H1 (cell line): Measurements from ENCODE around the gene STAP2. TPM values are rescaled to one million over a fixed set of nuclear protein-coding genes. Genes with fewer than 3 reads are reported as not detected.
A peak's percentile ranks its signal among the peaks of the same experiment; 100 is the strongest.

Experiments used
- CTCF ChIA-PET: fragments of 300-600 bp; sonication (Branson Sonifier 250); formaldehyde crosslinking; loops from one replicate; lab custom pipeline; 2021; ENCODE audit not compliant: partially characterized antibody; lab: Charles Lee
- POLR2A ChIA-PET: fragments of 300-600 bp; sonication (Branson Sonifier 250); formaldehyde crosslinking; loops from one replicate; lab custom pipeline; 2021; ENCODE audit warnings: inconsistent platforms; ENCODE audit not compliant: partially characterized antibody; lab: Charles Lee
- DNase-seq, 2 experiments: peaks; one replicate each; pipeline versions ENCODE4 v3.0.0 to v3.0.0-alpha.2; 2010 to 2022; ENCODE audit warnings: low spot score in 2 of 2, low read depth in 1 of 2, mixed read lengths in 1 of 2
- FAIRE-seq: peaks from 2 replicates; lab custom pipeline; 2011; peaks lifted over from hg19 to GRCh38; lab: Jason Lieb, UNC
- H2AFZ ChIP-seq: 2 replicates; pipeline ENCODE4 v1.8.1; 2012; ENCODE audit warnings: low read length, inconsistent platforms
- H2AK5ac ChIP-seq: 2 replicates; pipeline ENCODE4 v1.6.1; 2013; ENCODE audit warnings: low read depth, low read length
- H2BK120ac ChIP-seq: replicated peaks from 2 replicates; pipeline ENCODE3; 2013; ENCODE audit warnings: low read depth, low read length, inconsistent platforms
- H2BK12ac ChIP-seq: 2 replicates; pipeline ENCODE4 v1.6.1; 2013; ENCODE audit warnings: low read depth, low read length
- H2BK15ac ChIP-seq: 2 replicates; pipeline ENCODE4 v1.6.1; 2013; ENCODE audit warnings: low read length
- H2BK20ac ChIP-seq: 2 replicates; pipeline ENCODE4 v1.6.1; 2013; ENCODE audit warnings: low read length
- H2BK5ac ChIP-seq: 2 replicates; pipeline ENCODE4 v1.6.1; 2013; ENCODE audit warnings: low read depth, low read length
- H3K14ac ChIP-seq: 2 replicates; pipeline ENCODE4 v1.6.1; 2013; ENCODE audit warnings: inconsistent platforms; ENCODE audit not compliant: insufficient read length
- H3K18ac ChIP-seq: 2 replicates; pipeline ENCODE4 v1.6.1; 2013; ENCODE audit warnings: low read length; ENCODE audit errors: extremely low read depth
- H3K23ac ChIP-seq: 2 replicates; pipeline ENCODE4 v1.6.1; 2013; ENCODE audit warnings: inconsistent platforms; ENCODE audit not compliant: insufficient read length
- H3K23me2 ChIP-seq: 2 replicates; pipeline ENCODE4 v1.6.1; 2013; ENCODE audit warnings: low read depth, low read length
- H3K27ac ChIP-seq: 2 replicates; pipeline ENCODE4 v1.6.1; 2011; ENCODE audit warnings: low read depth, low read length, inconsistent platforms
- H3K27me3 ChIP-seq, 4 experiments: replicated peaks in 1 of 4; 1 replicate in 1 of 4; 2 replicates in 3 of 4; pipeline versions ENCODE4 v1.6.1 to v1.8.1; 2011 to 2013; ENCODE audit warnings: low read length in 3 of 4, mild to moderate bottlenecking in 3 of 4, inconsistent platforms in 2 of 4, mixed read lengths in 2 of 4, moderate library complexity in 1 of 4; ENCODE audit not compliant: control insufficient read depth in 3 of 4, insufficient read depth in 3 of 4; ENCODE audit errors: extremely low read depth in 1 of 4
- H3K36me3 ChIP-seq, 4 experiments: 2 replicates each; pipeline versions ENCODE4 v1.6.1 to v1.8.1; 2011 to 2013; ENCODE audit warnings: mild to moderate bottlenecking in 4 of 4, low read length in 3 of 4, moderate library complexity in 2 of 4, control low read depth in 1 of 4, inconsistent platforms in 1 of 4; ENCODE audit not compliant: insufficient read depth in 4 of 4, control insufficient read depth in 2 of 4
- H3K4ac ChIP-seq: replicated peaks from 2 replicates; pipeline ENCODE3; 2013; ENCODE audit warnings: low read length, low read depth, mixed read lengths, inconsistent platforms; ENCODE audit not compliant: insufficient read length
- H3K4me1 ChIP-seq, 4 experiments: replicated peaks in 1 of 4; 1 replicate in 1 of 4; 2 replicates in 3 of 4; pipeline versions ENCODE4 v1.6.1 to v1.8.1; 2011 to 2013; ENCODE audit warnings: low read length in 3 of 4, inconsistent platforms in 2 of 4, mixed read lengths in 1 of 4; ENCODE audit not compliant: insufficient read depth in 4 of 4, control insufficient read depth in 3 of 4
- H3K4me2 ChIP-seq, 2 experiments: 2 replicates each; pipeline versions ENCODE4 v1.6.1 to v1.8.1; 2011 to 2013; ENCODE audit warnings: low read depth in 2 of 2, low read length in 2 of 2, control low read depth in 1 of 2, inconsistent platforms in 1 of 2, mild to moderate bottlenecking in 1 of 2; ENCODE audit not compliant: insufficient read depth in 1 of 2
- H3K4me3 ChIP-seq, 4 experiments: fragments of 200-600, 300-600 bp in 1 of 4; sonication (generic), shearing (Covaris generic), sonication (Bioruptor Twin) in 1 of 4; 2 replicates each; pipeline versions ENCODE4 v1.5.1 to v1.8.1; 2011 to 2016; ENCODE audit warnings: low read length in 4 of 4, low read depth in 3 of 4, control low read depth in 2 of 4, inconsistent platforms in 2 of 4, mild to moderate bottlenecking in 2 of 4, mixed read lengths in 1 of 4, moderate library complexity in 1 of 4; ENCODE audit not compliant: insufficient read depth in 2 of 4; ENCODE audit errors: extremely low read depth in 1 of 4
- H3K56ac ChIP-seq: replicated peaks from 2 replicates; pipeline ENCODE3; 2013; ENCODE audit warnings: low read depth, mild to moderate bottlenecking, mixed read lengths, low read length, inconsistent platforms; ENCODE audit not compliant: insufficient read length
- H3K79me1 ChIP-seq: 2 replicates; pipeline ENCODE4 v1.6.1; 2013; ENCODE audit warnings: low read depth, low read length, control low read depth
- H3K79me2 ChIP-seq, 2 experiments: 2 replicates each; pipeline versions ENCODE4 v1.6.1 to v1.8.1; 2012 to 2013; ENCODE audit warnings: low read length in 2 of 2, mild to moderate bottlenecking in 2 of 2, inconsistent platforms in 1 of 2; ENCODE audit not compliant: insufficient read depth in 2 of 2, control insufficient read depth in 1 of 2
- H3K9ac ChIP-seq, 4 experiments: replicated peaks in 1 of 4; 1 replicate in 1 of 4; 2 replicates in 3 of 4; pipeline versions ENCODE4 v1.6.1 to v1.8.1; 2011 to 2013; ENCODE audit warnings: low read depth in 3 of 4, low read length in 3 of 4, control low read depth in 2 of 4, mild to moderate bottlenecking in 2 of 4, moderate library complexity in 2 of 4, inconsistent platforms in 1 of 4; ENCODE audit errors: extremely low read depth in 1 of 4
- H3K9me3 ChIP-seq, 2 experiments: 2 replicates each; pipeline versions ENCODE4 v1.6.1 to v1.8.1; 2012 to 2013; ENCODE audit warnings: mild to moderate bottlenecking in 2 of 2, moderate library complexity in 2 of 2, control low read depth in 1 of 2, inconsistent platforms in 1 of 2, low read depth in 1 of 2, low read length in 1 of 2, mixed read lengths in 1 of 2; ENCODE audit not compliant: insufficient read depth in 2 of 2
- H4K20me1 ChIP-seq, 2 experiments: replicated peaks in 1 of 2; 2 replicates each; pipeline versions ENCODE3 to v1.8.1; 2011 to 2013; ENCODE audit warnings: inconsistent platforms in 2 of 2, low read length in 2 of 2, mild to moderate bottlenecking in 1 of 2; ENCODE audit not compliant: insufficient read depth in 2 of 2, control insufficient read depth in 1 of 2
- H4K5ac ChIP-seq: 2 replicates; pipeline ENCODE4 v1.6.1; 2013; ENCODE audit warnings: low read length, low read depth, mixed read lengths, inconsistent platforms; ENCODE audit not compliant: insufficient read length
- H4K8ac ChIP-seq: 2 replicates; pipeline ENCODE4 v1.8.0; 2013; ENCODE audit warnings: mild to moderate bottlenecking, moderate library complexity, low read length, inconsistent platforms; ENCODE audit not compliant: insufficient read depth; ENCODE audit errors: extremely low read depth
- H4K91ac ChIP-seq: replicated peaks from 2 replicates; pipeline ENCODE3; 2013; ENCODE audit warnings: low read length, mixed read lengths, inconsistent platforms; ENCODE audit not compliant: insufficient read length
- CBX8 ChIP-seq: fragments of 300-800, 300-1000 bp; sonication (generic); IDR thresholded peaks from 2 replicates; pipeline ENCODE4 v1.7.1; 2016; ENCODE audit warnings: low read depth, low read length, borderline replicate concordance
- EP300 ChIP-seq, 2 experiments: IDR thresholded peaks; 1 replicate in 1 of 2; 2 replicates in 1 of 2; pipeline ENCODE4 v1.6.1; 2011 to 2012; ENCODE audit warnings: low read depth in 2 of 2, low read length in 2 of 2, mild to moderate bottlenecking in 2 of 2, borderline replicate concordance in 1 of 2, inconsistent platforms in 1 of 2, moderate library complexity in 1 of 2
- GTF2F1 ChIP-seq: IDR thresholded peaks from 2 replicates; pipeline ENCODE4 v1.6.1; 2012; ENCODE audit warnings: low read depth, low read length, improper control_type of control experiment, borderline replicate concordance
- KDM5A ChIP-seq: fragments of 200-600 bp; IDR thresholded peaks from 2 replicates; pipeline ENCODE4 v1.7.1; 2012; ENCODE audit warnings: mild to moderate bottlenecking, low read length, inconsistent platforms, mixed read lengths
- PHF8 ChIP-seq: fragments of 200-600 bp; sonication (generic); conservative IDR thresholded peaks from 2 replicates; pipeline ENCODE4 v1.7.1; 2012; ENCODE audit warnings: low read depth, mild to moderate bottlenecking, inconsistent platforms, low read length, moderate library complexity
- RNF2 ChIP-seq: fragments of 200-900, 300-1000 bp; sonication (generic); IDR thresholded peaks from 2 replicates; pipeline ENCODE4 v1.7.1; 2016; ENCODE audit warnings: borderline replicate concordance, low read depth, mild to moderate bottlenecking, antibody characterized with exemption, low read length; ENCODE audit not compliant: poor library complexity, severe bottlenecking; ENCODE audit errors: missing control alignments
- TAF7 ChIP-seq: optimal IDR thresholded peaks from 2 replicates; pipeline ENCODE3; 2011; ENCODE audit warnings: low read depth, mild to moderate bottlenecking, inconsistent platforms, low read length, moderate library complexity, borderline replicate concordance
- TCF12 ChIP-seq: IDR thresholded peaks from 2 replicates; pipeline ENCODE4 v1.6.1; 2011; ENCODE audit warnings: low read depth, mild to moderate bottlenecking, low read length
- WGBS, 2 experiments: shearing (Covaris generic) in 1 of 2; methylation state at CpG; one replicate each; pipeline versions ENCODE4 v1.1.6 to v1.1.7; 2013 to 2015; ENCODE audit warnings: low lambda C conversion rate in 2 of 2, mixed read lengths in 2 of 2, inconsistent platforms in 1 of 2, low coverage in 1 of 2, missing lambda C conversion rate in 1 of 2; ENCODE audit not compliant: insufficient replicate concordance in 2 of 2, insufficient coverage in 1 of 2, insufficient read length in 1 of 2; ENCODE audit errors: extremely low coverage in 1 of 2, missing lambda C conversion rate in 1 of 2; 5-methylcytosine and 5-hydroxymethylcytosine counted together
- polyA plus RNA-seq, 7 experiments: library from polyadenylated mRNA; depleted of rRNA in 3 of 7; stranded (reverse) in 5 of 7; unstranded in 2 of 7; fragments of >200 nt in 5 of 7; fragments of 200-250 nt in 2 of 7; gene quantifications; 1 replicate in 5 of 7; 2 replicates in 1 of 7; 4 replicates in 1 of 7; pipeline versions ENCODE4 v1.2.1 to v1.2.3, GENCODE V29; 2011 to 2013; ENCODE audit warnings: missing spikeins in 2 of 7, mixed read lengths in 2 of 7
- total RNA-seq: library from RNA; stranded (reverse); fragmentation: NEBNext Ultra II Directional; extraction: Animal tissue kit (Norgen Biotek cat#: 25700); gene quantifications from 2 replicates; pipeline ENCODE4 v1.2.1, GENCODE V29; 2021

STAP2 gene
- total and polyA plus RNA-seq, 2 of the 8 experiments (the other 6 are each of a cell fraction or from before 2014, with no cell fraction given): 15.3 to 37.3 TPM

- Histone ChIP-seq H3K9me3 (no peaks in the 10 kb centered on the region), H3K4me1 (peaks cover 5 to 39% (median 34%) of the 10 kb centered on the region in 4 experiments), H2AFZ (no peak overlapping the region), H2AK5ac (no peak overlapping the region), H3K18ac (no peak overlapping the region), H3K4me3 (no peak overlapping the region), H2BK15ac (no peak overlapping the region), H3K23me2 (no peaks in the 10 kb centered on the region), H3K56ac (no peak overlapping the region), H3K27ac (no peak overlapping the region), H3K4ac (no peak overlapping the region), H3K79me2 (peaks cover 0 to 17% of the 10 kb centered on the region in 2 experiments; a peak in 1 of 4 replicates), H3K79me1 (peaks cover 33% of the 10 kb centered on the region), H3K14ac (no peak overlapping the region), H4K5ac (no peak overlapping the region), H3K27me3 (no peaks in the 10 kb centered on the region), H4K91ac (no peak overlapping the region), H3K9ac (no peak overlapping the region), H2BK5ac (no peak overlapping the region), H3K36me3 (no peaks in the 10 kb centered on the region), H2BK12ac (no peak overlapping the region), H3K4me2 (no peak overlapping the region), H2BK120ac (no peak overlapping the region), H3K23ac (no peak overlapping the region), H4K8ac (no peak overlapping the region; the same call in 1 of the 2 replicates), H4K20me1 (peaks cover 22 to 36% of the 10 kb centered on the region in 2 experiments), H2BK20ac (no peak overlapping the region)
- FAIRE-seq (no peak), DNase-seq (peak in 1 of 2 experiments; percentile 43)
- ChIA-PET CTCF (interaction anchor here (1.0 to 6.3 kb wide), 5 partner anchors 9 to 105 kb away, joined by 3 to 37 read pairs (median 5); no protein-coding TSS in a partner anchor), POLR2A (interaction anchor here (1.0 to 4.1 kb wide), 6 partner anchors 8 to 119 kb away, joined by 3 to 18 read pairs (median 4); no protein-coding TSS in a partner anchor)
- 93% methylated on average over 31 of the region's 31 CpGs; no CpG with 5 or more reads in 1 of the 2 experiments for WGBS, 2 experiments
- TF ChIP-seq TAF7: no peak
- TF ChIP-seq CBX8: no peak
- TF ChIP-seq GTF2F1: no peak
- no peak for TF ChIP-seq TCF12
- TF ChIP-seq RNF2: no peak
- no peak for TF ChIP-seq KDM5A
- no peak for TF ChIP-seq EP300 (IDR thresholded peaks at IDR 0.05; ENCODE audit: borderline replicate concordance in 1 of 2, low read depth in 2 of 2, low read length in 2 of 2)
- TF ChIP-seq PHF8: no peak
Measured at GRCh38 chr19:4371247-4372164, 32.9 kb upstream of the STAP2 start.
